Measurements from ENCODE around the gene CALML5.

CALML5 gene

GRCh38 chr10:5514226-5514850 is 15.0 kb upstream of the CALML5 start:
- no peak for DNase-seq

DNA sequence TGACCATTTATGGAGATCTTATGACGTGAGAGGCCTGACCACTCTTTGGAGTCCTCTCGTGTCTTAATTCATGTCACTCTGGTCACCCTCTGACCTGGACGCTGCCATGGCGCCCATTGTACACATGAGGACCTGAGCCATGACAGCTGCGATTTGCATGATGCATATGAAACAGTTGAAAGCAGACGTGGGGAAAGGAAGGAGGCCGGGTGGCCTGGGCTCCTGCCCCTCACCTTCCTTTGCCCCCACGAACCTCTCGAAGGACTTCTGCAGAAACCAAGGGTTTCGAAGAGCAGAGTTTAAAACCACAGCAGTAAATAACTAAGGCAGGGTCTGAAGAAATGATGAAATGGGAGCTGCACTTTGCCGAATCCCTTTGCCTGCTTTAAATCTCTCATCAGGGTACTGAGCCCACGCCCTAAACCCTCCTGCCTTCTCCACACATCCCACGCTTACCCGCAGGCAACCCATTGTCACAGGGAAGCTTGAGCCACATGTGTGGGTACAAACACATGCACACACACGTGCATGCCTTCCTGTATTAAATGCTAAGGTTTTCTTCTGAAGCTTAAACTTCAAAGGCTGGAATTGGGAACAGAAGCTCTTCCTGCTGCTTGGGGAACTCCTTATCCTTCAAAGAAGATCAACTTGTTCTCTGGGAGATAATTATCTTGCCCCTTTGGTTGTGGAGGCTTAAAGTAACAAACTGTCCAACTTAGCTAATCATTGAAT is 13.7 kb upstream of the CALML5 start:
- DNase-seq = no peak

GRCh38 chr10:5512331-5512730 is 13.0 kb upstream of the CALML5 start:
- DNase-seq = no peak

- no peak for DNase-seq
These were observed 12.5 kb upstream of the CALML5 start for GRCh38 chr10:5511885-5512280.

DNA sequence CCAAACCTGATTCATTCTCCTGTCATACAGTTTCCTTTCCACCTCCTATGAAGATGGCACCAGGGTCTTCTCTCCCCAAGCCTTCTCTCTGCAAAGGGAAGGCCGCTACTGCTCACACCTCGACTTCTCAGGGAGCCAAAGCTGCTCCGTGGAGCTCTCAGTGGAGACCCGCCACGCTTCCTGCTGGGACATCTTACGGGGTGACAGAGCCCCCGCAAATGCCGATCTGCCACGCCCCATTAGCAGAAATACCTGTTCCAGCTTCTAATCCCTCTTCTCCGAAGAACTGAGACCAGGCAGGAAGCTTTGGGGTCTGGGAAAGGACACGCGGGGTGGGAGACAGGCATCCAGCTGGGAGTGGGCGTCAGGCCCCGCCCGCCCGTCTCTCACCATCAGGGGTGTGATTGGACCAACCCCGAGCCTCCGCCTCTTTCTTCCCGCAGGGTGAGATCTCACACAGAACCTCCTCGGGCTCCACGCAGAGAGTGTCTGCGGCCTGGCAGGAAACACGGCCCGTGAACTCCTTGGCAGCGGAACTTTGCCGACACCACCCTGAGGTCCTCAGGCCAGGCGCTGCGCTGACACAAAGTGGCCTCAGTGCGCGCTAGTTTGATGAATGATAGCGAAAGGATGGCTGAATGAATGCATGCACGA is 12.0 kb upstream of the CALML5 start:
- DNase-seq = no peak

- no peak for DNase-seq
These were observed 11.1 kb upstream of the CALML5 start for GRCh38 chr10:5510281-5511072.

- DNase-seq = no peak
These were observed 10.3 kb upstream of the CALML5 start for GRCh38 chr10:5509691-5510090.

GRCh38 chr10:5509236-5509635 is 9.9 kb upstream of the CALML5 start:
- DNase-seq = no peak

- no peak for DNase-seq
These were observed 9.4 kb upstream of the CALML5 start for GRCh38 chr10:5508786-5509185.

DNA sequence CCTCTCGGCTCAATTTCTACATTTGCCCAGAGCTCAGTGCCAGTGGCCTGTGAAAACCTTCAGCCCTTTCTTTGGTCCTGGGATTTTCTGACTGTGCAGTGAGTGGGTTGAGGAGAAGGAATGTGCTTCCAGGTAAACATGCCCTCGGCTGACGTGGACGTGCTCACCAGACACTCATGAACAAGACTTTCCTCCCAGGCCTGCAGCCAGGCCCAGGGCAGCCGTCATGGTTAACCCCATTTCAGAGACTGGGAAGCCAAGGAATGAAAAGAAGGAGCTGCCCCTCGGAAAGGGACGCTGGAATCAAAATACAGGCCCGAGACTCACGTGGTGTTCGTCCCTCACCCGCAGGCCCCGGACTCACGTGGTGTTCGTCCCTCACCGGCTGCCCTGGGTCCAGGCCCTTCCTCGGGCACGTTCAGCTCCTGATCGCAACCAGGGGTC is 8.8 kb upstream of the CALML5 start:
- no peak for DNase-seq

DNA sequence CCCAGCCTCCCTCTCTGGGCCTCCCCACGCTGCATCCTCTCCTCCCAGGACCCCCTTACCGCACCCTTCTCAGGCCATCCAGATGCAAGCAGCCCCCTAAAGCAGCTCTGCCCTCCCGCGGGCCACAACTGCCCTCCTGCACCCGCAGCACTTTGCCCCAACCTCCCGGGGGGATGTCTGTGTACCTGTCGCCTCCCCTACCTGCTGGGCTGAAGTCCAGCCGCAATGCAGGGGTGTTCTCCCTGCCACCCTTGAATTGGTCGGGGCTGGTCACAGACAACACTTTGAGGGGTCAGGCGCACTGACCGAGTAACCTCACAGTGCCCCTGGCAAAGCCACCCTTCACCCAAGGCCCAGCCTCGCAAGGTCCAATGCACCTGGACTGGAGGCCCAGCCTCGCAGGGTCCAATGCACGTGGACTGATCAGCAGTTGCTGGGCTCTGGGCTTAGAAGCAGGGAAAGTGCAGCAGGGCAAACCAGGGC is 8.3 kb upstream of the CALML5 start:
- no peak for DNase-seq

DNA sequence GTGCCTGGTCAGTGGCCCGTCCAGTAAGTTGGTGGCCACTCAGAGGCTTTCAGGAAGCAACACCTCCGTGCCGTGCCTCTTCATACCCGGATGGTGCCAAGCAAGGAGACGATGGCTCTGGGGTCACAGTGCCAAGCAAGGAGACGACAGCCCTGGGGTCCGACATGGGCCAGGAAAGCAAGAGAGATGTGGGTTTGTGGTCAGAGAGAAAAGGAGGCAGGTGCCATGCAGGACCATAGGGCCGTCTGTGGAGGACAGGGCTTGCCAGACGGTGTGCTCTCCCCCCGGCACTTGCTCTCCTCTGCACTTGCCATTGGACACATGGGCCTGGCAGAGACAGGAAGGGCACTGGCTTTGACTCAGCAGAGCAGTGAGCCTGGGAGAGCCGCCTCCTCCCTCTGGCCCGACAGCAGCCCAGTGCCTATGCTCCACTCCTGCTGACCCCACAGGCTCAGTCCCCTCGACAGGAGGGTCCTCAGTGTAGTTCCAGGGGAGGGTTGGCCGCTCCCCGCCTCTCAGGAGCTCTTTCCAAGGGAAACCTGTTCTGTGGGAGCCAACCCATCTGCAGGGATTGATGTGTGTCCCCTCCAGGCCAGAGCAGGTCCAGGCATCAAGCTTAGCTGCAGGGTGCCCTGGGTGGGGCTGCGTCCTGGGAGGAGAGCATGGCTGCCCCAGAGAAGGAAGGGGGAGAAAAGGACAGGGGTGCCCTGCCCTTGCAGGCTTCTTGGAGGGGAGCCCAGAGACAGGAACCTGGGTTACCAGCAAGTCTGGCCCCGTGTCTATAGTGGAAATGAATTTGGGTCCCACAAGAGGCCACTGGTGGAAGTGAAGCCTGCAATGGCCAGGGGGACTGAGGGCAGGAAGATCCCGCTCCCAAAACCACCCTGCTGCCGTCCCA is 7.6 kb upstream of the CALML5 start:
- no peak for DNase-seq

- no peak for DNase-seq
These were observed 6.9 kb upstream of the CALML5 start for GRCh38 chr10:5506246-5506645.

DNA sequence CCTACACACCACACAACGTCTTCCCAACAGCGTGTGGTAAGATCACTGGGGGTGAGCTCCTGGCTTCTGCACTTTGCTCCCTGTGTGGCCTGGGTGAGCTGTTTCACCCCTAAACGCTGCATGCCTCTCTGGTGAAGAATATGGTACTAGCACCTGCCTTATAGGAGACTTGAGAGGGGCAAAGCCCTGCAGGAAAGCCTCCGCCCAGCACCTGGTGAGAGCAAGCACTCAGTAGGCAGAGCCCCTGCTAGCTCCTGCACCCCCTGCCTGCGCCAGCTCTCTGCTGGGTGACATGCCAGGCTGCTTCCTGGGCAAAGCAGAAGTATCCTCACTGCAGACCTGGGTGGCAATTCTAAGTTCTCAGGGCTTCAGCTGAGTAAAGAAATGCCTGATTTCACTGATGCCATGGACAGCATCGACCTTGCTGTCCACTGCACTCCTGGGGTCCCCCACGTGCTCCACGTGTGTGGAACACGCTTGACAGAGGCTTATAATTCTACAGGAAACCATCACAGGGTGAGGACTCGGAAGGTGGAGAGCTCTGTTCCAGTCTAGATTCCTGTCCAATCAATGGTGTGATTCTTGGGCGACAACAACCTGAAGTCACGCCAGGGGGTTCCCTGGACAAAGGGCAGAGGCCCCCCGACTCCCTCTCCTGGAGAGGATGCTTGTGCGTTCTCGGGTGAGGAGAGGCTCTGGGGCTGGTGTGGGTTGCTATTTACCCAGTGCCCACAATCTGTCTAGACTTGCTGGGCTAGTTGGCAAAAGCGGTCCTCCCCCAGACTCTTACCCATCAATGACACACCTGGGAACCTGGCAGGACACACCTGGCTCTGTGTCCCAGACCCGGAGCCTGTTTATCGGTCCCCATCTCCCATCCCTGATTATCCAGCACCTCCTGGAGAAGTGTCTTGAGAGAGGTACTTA is 5.0 kb upstream of the CALML5 start:
- no peak for DNase-seq

DNA sequence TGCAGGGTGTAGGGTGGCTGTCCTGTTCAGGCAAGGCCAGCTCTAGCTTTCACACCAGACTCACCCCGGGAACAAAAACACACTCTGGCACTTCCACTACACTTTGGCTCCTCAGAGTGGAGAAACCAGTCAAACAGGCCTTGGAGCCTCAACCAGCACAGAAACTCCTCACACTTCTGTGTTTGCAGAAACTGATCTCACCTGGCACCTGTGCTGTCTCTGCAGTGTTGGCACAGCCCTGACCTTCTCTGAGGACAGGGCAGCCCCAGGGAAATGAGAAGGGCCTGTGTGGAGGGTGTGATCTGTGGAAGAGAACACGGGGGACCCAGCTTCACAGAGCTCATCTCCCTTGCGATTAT is 4.1 kb upstream of the CALML5 start:
- DNase-seq = no peak

DNA sequence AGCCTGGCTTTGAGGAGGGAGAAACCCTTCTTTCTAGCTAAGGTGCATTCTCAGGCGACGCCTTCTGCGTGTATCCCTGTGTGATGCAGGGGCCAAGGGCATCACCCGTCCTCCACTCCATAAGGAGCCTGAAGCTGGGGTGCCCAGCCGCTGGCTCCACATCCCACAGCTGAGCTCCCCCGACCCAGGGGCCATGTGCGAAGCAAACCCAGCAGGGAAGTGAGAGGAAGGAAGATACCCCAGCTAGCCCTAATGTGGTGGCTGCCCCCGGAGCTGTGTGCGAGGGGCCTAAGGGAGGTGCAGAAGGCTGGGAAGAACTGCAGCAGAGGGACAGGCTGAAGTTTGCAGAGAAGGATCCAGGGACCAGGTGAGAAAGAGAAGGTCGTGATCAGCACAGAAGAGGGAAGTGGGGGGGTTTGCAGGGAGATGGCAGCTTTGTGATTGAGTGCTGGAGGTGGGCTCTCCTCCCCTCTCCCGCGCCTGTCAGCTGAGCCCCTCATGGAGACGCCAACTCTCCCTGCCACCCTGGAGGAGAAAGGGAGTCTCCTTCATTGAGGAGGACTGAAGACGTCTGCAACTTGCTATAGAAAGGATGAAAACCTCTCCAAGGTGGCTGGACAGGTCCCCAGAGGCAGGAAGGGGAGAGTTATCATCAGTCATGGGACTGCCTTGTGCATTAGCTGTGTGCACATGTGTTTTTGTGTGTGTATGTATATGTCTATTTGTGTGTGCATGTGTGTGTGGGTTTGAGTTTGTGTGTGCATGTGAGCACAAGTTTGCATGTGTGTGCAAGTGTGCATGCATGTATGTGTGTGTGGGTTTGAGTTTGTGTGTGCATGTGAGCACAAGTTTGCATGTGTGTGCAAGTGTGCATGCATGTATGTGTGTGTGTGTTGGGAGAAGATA is 3.5 kb upstream of the CALML5 start:
- no peak for DNase-seq

- no peak for DNase-seq
These were observed 2.7 kb upstream of the CALML5 start for GRCh38 chr10:5502061-5502521.

DNA sequence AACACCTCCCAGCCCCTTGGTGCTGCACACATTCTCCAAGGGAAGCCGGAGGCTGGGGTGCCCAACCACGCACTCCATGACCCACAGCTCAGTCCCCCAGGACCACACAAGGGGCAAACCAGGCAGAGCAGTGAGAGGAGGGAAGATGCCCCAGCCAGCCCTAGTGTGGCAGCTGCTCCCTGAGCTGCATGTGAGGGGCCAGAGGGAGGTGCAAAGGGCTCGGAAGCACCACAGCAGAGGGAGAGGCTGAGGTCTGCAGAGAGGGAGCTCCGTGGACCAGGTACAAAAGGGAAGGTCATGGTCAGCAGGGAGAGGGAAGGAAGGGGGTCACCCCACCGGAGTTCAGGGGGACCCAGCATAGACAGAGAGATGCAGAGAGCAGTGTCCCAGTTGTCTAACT is 1.5 kb upstream of the CALML5 start:
- DNase-seq = no peak

- DNase-seq = no peak
These were observed 846 bp upstream of the CALML5 start for GRCh38 chr10:5500162-5500670.
